K562 (cell line): ENCODE data around the gene SNX33. TPM values are rescaled to one million over a fixed set of nuclear protein-coding genes. Genes with fewer than 3 reads are reported as not detected.

Source experiments
- BDP1 ChIP-seq: IDR thresholded peaks from 3 replicates; pipeline ENCODE4 v1.6.1; 2011; ENCODE audit not compliant: insufficient read length, insufficient read depth
- CC2D1A ChIP-seq: fragments of 450-650 bp; IDR thresholded peaks from 2 replicates; pipeline ENCODE4 v1.6.1; 2017; ENCODE audit warnings: mild to moderate bottlenecking
- CREBBP ChIP-seq: IDR thresholded peaks from one replicate; pipeline ENCODE4 v1.6.1; 2012; ENCODE audit warnings: low read depth, mild to moderate bottlenecking, control low read depth, inconsistent platforms, low read length
- FOXA3 ChIP-seq, 2 experiments: fragments of 450-650 bp in 1 of 2; sonication (generic) in 1 of 2; formaldehyde crosslinking; IDR thresholded peaks in 1 of 2; conservative IDR thresholded peaks in 1 of 2; 2 replicates each; pipeline versions ENCODE4 v1.4.0 to v1.8.0; 2020 to 2022; ENCODE audit warnings: mild to moderate bottlenecking in 2 of 2, missing genetic modification reagents in 1 of 2
- GABPA ChIP-seq: fragments of 200-800 bp; sonication (Bioruptor generic); conservative IDR thresholded peaks from 2 replicates; pipeline ENCODE4 v1.6.1; 2016; ENCODE audit warnings: low read depth, missing genetic modification characterization, missing compliant biosample characterization
- HOXB6 ChIP-seq: fragments of 250-450 bp; sonication (Bioruptor Pico); IDR thresholded peaks from 2 replicates; pipeline ENCODE4 v1.5.1; 2022; ENCODE audit warnings: mild to moderate bottlenecking, borderline replicate concordance
- ILK ChIP-seq: fragments of 450-650 bp; IDR thresholded peaks from 2 replicates; pipeline ENCODE4 v1.6.1; 2016; ENCODE audit warnings: missing genetic modification characterization, low read depth, mild to moderate bottlenecking, missing compliant biosample characterization, moderate library complexity, borderline replicate concordance
- IRF2 ChIP-seq: sonication (generic); formaldehyde crosslinking; IDR thresholded peaks from 2 replicates; pipeline ENCODE4 v1.8.1; 2022; ENCODE audit warnings: mild to moderate bottlenecking, missing genetic modification reagents
- NCOA2 ChIP-seq, 2 experiments: fragments of 450-650 bp; IDR thresholded peaks; 2 replicates each; pipeline ENCODE4 v1.6.1; 2018; ENCODE audit warnings: mild to moderate bottlenecking in 2 of 2, moderate library complexity in 1 of 2; ENCODE audit not compliant: partially characterized antibody in 2 of 2
- NEUROD1 ChIP-seq: fragments of 150-350 bp; IDR thresholded peaks from 2 replicates; pipeline ENCODE4 v1.6.1; 2014; ENCODE audit warnings: borderline replicate concordance, low read length, low read depth; ENCODE audit not compliant: partially characterized antibody
- PHB ChIP-seq: fragments of 250-450 bp; sonication (Bioruptor Pico); IDR thresholded peaks from 2 replicates; pipeline ENCODE4 v1.5.0; 2021
- PHB2 ChIP-seq: fragments of 450-650 bp; IDR thresholded peaks from 2 replicates; pipeline ENCODE4 v1.6.1; 2017; ENCODE audit warnings: low read depth
- POLR2AphosphoS5 ChIP-seq: IDR thresholded peaks from 2 replicates; pipeline ENCODE4 v1.6.1; 2011; ENCODE audit warnings: mild to moderate bottlenecking, low read depth, low read length, moderate library complexity; ENCODE audit not compliant: control insufficient read depth, insufficient read depth
- RBFOX2 ChIP-seq: fragments of 200-400 bp; formaldehyde crosslinking; IDR thresholded peaks from 2 replicates; pipeline ENCODE4 v1.6.1; 2017; ENCODE audit warnings: low read depth, mild to moderate bottlenecking, low read length, moderate library complexity
- RBM39 ChIP-seq: fragments of 200-400 bp; formaldehyde crosslinking; optimal IDR thresholded peaks from 2 replicates; pipeline ENCODE3; 2018; ENCODE audit warnings: low read depth, low read length
- TCF7 ChIP-seq: sonication (generic); IDR thresholded peaks from 2 replicates; pipeline ENCODE4 v1.6.1; 2016; ENCODE audit warnings: antibody characterized with exemption, borderline replicate concordance
- ZNF143 ChIP-seq: sonication (generic); formaldehyde crosslinking; IDR thresholded peaks from 2 replicates; pipeline ENCODE4 v1.9.0; 2022; ENCODE audit warnings: mild to moderate bottlenecking, missing genetic modification reagents
- ZNF282 ChIP-seq: sonication (generic); formaldehyde crosslinking; IDR thresholded peaks from 2 replicates; pipeline ENCODE4 v1.8.1; 2023; ENCODE audit warnings: missing genetic modification reagents
- ZNF3 ChIP-seq: fragments of 250-450 bp; sonication (Bioruptor Pico); IDR thresholded peaks from 2 replicates; pipeline ENCODE4 v1.5.0; 2021; ENCODE audit warnings: mild to moderate bottlenecking, moderate library complexity
- ZNF408 ChIP-seq: fragments of 250-450 bp; sonication (Bioruptor Pico); IDR thresholded peaks from 2 replicates; pipeline ENCODE4 v1.4.0; 2020; ENCODE audit warnings: low read depth, mild to moderate bottlenecking, moderate library complexity
- ZNF507 ChIP-seq: conservative IDR thresholded peaks from 2 replicates; pipeline ENCODE4 v1.6.1; 2017; ENCODE audit warnings: missing genetic modification characterization, missing compliant biosample characterization
- polyA plus RNA-seq, 8 experiments: library from polyadenylated mRNA; depleted of rRNA in 4 of 8; stranded (reverse) in 5 of 8; unstranded in 3 of 8; fragments of >200 nt; fragmentation: Nextera tagmentation in 2 of 8; fragmentation: Illumina TruSeq in 1 of 8; extraction: Ambion mirVana in 2 of 8; extraction: Trizol in 1 of 8; gene quantifications; 2 replicates each; pipeline versions ENCODE4 v1.2.1 to v1.2.3, GENCODE V29; 2011 to 2014; ENCODE audit warnings: inconsistent platforms in 1 of 8, missing spikeins in 1 of 8
- total RNA-seq, 7 experiments: library from RNA; depleted of rRNA in 6 of 7; stranded (reverse); fragments of >200 nt in 6 of 7; fragmentation: Illumina TruSeq in 2 of 7; extraction: Trizol in 2 of 7; gene quantifications; 2 replicates each; pipeline versions ENCODE4 v1.2.1 to v1.2.3, GENCODE V29; 2011 to 2021; ENCODE audit warnings: low replicate concordance in 1 of 7
- TF ChIP-seq, protein P1 (sequence below): fragments of 450-650 bp; IDR thresholded peaks from 2 replicates; pipeline ENCODE4 v1.6.1; 2016
- TF ChIP-seq, protein P2 (sequence below): fragments of 250-450 bp; sonication (Bioruptor Pico); IDR thresholded peaks from 2 replicates; pipeline ENCODE4 v1.8.0; 2021; ENCODE audit warnings: moderate library complexity, mild to moderate bottlenecking, inconsistent platforms

Gene SNX33
- total and polyA plus RNA-seq, 9 of the 15 experiments (the other 6 are each of a cell fraction or from before 2014, with no cell fraction given): 1.4 to 14.1 (median 8.2) TPM

DNA sequence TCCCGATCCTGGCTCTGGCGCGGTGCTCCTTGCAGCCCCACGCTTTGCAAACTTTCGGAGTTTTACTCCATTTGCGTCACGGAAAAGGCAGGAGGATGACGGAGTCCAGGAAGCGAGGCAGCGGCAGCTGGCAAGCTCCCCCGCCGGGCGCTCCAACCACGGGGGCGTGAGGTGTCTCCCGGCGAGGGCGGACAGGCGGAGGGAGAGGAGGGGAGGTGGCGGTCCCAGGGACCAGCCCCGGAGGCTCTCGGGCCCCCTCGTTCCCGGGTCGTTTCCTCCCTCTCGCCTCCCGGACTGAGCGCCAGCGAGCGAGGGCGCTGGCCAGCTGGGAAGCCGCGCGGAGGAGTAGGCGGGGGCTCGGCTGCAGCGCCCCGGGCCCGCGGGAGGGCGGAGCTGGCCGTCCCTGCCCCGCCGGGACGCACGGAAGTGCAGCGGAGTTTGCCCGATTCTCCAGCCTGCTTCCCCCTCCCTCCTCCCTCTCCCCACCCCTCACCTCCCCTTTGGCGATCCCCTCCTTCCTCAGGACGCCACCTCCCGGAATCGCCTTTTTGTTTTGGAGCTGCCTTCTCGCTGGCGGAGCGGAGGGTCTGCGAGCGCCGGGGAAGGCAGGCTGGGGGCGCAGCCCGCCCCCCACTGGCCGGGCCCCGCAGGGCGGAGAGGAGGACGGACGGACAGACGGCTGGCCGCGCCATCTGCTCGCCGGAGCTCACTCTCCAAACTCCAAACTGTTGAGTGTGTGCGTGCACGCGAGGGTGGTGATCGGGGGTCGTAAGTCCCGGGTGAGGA, at the start of gene SNX33 (continued):
- TF ChIP-seq, protein P1, sequence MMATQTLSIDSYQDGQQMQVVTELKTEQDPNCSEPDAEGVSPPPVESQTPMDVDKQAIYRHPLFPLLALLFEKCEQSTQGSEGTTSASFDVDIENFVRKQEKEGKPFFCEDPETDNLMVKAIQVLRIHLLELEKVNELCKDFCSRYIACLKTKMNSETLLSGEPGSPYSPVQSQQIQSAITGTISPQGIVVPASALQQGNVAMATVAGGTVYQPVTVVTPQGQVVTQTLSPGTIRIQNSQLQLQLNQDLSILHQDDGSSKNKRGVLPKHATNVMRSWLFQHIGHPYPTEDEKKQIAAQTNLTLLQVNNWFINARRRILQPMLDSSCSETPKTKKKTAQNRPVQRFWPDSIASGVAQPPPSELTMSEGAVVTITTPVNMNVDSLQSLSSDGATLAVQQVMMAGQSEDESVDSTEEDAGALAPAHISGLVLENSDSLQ: no peak
- TF ChIP-seq NCOA2 (IDR thresholded peaks at IDR 0.05; ENCODE audit: partially characterized antibody in 2 of 2) (no peak), ILK (tag) (no peak), POLR2AphosphoS5 (no peak), RBFOX2 (peak; percentile 84), IRF2 (CRISPR knock-in tag) (no peak), RBM39 (no peak), CREBBP (no peak), PHB (no peak), ZNF408 (CRISPR knock-in tag) (no peak), BDP1 (no peak), PHB2 (no peak), ZNF143 (CRISPR knock-in tag) (no peak), NEUROD1 (no peak), HOXB6 (no peak), GABPA (tag) (peak; percentile 54), ZNF3 (CRISPR knock-in tag) (no peak), FOXA3 (CRISPR knock-in tag; conservative IDR thresholded peaks at IDR 0.05 in 1 of 2, IDR thresholded peaks at IDR 0.05 in 1 of 2) (no peak), TCF7 (no peak), ZNF282 (CRISPR knock-in tag) (no peak), CC2D1A (no peak), ZNF507 (tag) (no peak)
- TF ChIP-seq, protein P2, sequence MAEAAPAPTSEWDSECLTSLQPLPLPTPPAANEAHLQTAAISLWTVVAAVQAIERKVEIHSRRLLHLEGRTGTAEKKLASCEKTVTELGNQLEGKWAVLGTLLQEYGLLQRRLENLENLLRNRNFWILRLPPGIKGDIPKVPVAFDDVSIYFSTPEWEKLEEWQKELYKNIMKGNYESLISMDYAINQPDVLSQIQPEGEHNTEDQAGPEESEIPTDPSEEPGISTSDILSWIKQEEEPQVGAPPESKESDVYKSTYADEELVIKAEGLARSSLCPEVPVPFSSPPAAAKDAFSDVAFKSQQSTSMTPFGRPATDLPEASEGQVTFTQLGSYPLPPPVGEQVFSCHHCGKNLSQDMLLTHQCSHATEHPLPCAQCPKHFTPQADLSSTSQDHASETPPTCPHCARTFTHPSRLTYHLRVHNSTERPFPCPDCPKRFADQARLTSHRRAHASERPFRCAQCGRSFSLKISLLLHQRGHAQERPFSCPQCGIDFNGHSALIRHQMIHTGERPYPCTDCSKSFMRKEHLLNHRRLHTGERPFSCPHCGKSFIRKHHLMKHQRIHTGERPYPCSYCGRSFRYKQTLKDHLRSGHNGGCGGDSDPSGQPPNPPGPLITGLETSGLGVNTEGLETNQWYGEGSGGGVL (CRISPR knock-in tag): no peak
